ENCODE measurements around the gene ZNF618.

Gene ZNF618

GRCh38 chr9:113967380-113967779 lies 91.3 kb downstream of the ZNF618 start:
- H3K9me3 ChIP-seq (ENCODE audit: insufficient read depth, low read depth, low read length): no peaks in the 10 kb centered on the region
- no peak overlapping the region for H3K4me3 ChIP-seq (ENCODE audit: low read length, poor library complexity, severe bottlenecking)
- no peaks in the 10 kb centered on the region for H3F3A ChIP-seq (ENCODE audit: low read depth)
- H2AFZ ChIP-seq (ENCODE audit: low read length): no peak overlapping the region
- peaks cover 4% of the 10 kb centered on the region; the same call in 1 of the 2 replicates for H3K79me2 ChIP-seq (ENCODE audit: insufficient read depth, low read length)
- no peaks in the 10 kb centered on the region for H3K9me2 ChIP-seq (replicated peaks; ENCODE audit: low read depth, low read length)
- H3K4me2 ChIP-seq (ENCODE audit: low read depth, low read length, poor library complexity, severe bottlenecking): no peak overlapping the region
- no peak overlapping the region for H3K9ac ChIP-seq (ENCODE audit: low read depth, low read length, poor library complexity, severe bottlenecking)
- H3K36me3 ChIP-seq (ENCODE audit: insufficient read depth, low read length): peaks cover 29% of the 10 kb centered on the region; the same call in 1 of the 2 replicates
- peaks cover 6% of the 10 kb centered on the region for H4K20me1 ChIP-seq (ENCODE audit: insufficient read depth, low read length, poor library complexity, severe bottlenecking)
- TF ChIP-seq EZH2phosphoT487 (IDR thresholded peaks at IDR 0.05; ENCODE audit: borderline replicate concordance): no peak
- TF ChIP-seq, protein P1, sequence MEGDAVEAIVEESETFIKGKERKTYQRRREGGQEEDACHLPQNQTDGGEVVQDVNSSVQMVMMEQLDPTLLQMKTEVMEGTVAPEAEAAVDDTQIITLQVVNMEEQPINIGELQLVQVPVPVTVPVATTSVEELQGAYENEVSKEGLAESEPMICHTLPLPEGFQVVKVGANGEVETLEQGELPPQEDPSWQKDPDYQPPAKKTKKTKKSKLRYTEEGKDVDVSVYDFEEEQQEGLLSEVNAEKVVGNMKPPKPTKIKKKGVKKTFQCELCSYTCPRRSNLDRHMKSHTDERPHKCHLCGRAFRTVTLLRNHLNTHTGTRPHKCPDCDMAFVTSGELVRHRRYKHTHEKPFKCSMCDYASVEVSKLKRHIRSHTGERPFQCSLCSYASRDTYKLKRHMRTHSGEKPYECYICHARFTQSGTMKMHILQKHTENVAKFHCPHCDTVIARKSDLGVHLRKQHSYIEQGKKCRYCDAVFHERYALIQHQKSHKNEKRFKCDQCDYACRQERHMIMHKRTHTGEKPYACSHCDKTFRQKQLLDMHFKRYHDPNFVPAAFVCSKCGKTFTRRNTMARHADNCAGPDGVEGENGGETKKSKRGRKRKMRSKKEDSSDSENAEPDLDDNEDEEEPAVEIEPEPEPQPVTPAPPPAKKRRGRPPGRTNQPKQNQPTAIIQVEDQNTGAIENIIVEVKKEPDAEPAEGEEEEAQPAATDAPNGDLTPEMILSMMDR (conservative IDR thresholded peaks at IDR 0.05; ENCODE audit: low read length): no peak
- H3K4me1 ChIP-seq (ENCODE audit: insufficient read depth, low read length, poor library complexity, severe bottlenecking): no peaks in the 10 kb centered on the region
- no peaks in the 10 kb centered on the region for H3K27me3 ChIP-seq (ENCODE audit: insufficient read depth, low read length, poor library complexity, severe bottlenecking)

- H3K9me3 ChIP-seq (ENCODE audit: insufficient read depth, low read depth, low read length): no peaks in the 10 kb centered on the region
- peaks cover 29% of the 10 kb centered on the region; the same call in 1 of the 2 replicates for H3K36me3 ChIP-seq (ENCODE audit: insufficient read depth, low read length)
- H3K27me3 ChIP-seq (ENCODE audit: insufficient read depth, low read length, poor library complexity, severe bottlenecking): no peaks in the 10 kb centered on the region
- H3K9me2 ChIP-seq (replicated peaks; ENCODE audit: low read depth, low read length): no peaks in the 10 kb centered on the region
- H2AFZ ChIP-seq (ENCODE audit: low read length): no peak overlapping the region
- H3K4me2 ChIP-seq (ENCODE audit: low read depth, low read length, poor library complexity, severe bottlenecking): no peak overlapping the region
- TF ChIP-seq, protein P1 (conservative IDR thresholded peaks at IDR 0.05; ENCODE audit: low read length): no peak
- no peak for TF ChIP-seq EZH2phosphoT487 (IDR thresholded peaks at IDR 0.05; ENCODE audit: borderline replicate concordance)
- no peaks in the 10 kb centered on the region for H4K20me1 ChIP-seq (ENCODE audit: insufficient read depth, low read length, poor library complexity, severe bottlenecking)
- H3K79me2 ChIP-seq (ENCODE audit: insufficient read depth, low read length): peaks cover 4% of the 10 kb centered on the region; the same call in 1 of the 2 replicates
- no peak overlapping the region for H3K4me3 ChIP-seq (ENCODE audit: low read length, poor library complexity, severe bottlenecking)
- H3K4me1 ChIP-seq (ENCODE audit: insufficient read depth, low read length, poor library complexity, severe bottlenecking): no peaks in the 10 kb centered on the region
- no peaks in the 10 kb centered on the region for H3F3A ChIP-seq (ENCODE audit: low read depth)
- no peak overlapping the region for H3K9ac ChIP-seq (ENCODE audit: low read depth, low read length, poor library complexity, severe bottlenecking)
These were observed 93.2 kb downstream of the ZNF618 start for GRCh38 chr9:113969343-113969742.

GRCh38 chr9:113973226-113973625 lies 97.1 kb downstream of the ZNF618 start:
- Histone ChIP-seq H4K20me1 (ENCODE audit: insufficient read depth, low read length, poor library complexity, severe bottlenecking) (no peaks in the 10 kb centered on the region), H3K36me3 (ENCODE audit: insufficient read depth, low read length) (peaks cover 23% of the 10 kb centered on the region; the same call in 1 of the 2 replicates), H3K4me3 (ENCODE audit: low read length, poor library complexity, severe bottlenecking) (no peak overlapping the region), H3K9me2 (replicated peaks; ENCODE audit: low read depth, low read length) (no peaks in the 10 kb centered on the region), H2AFZ (ENCODE audit: low read length) (no peak overlapping the region), H3K9ac (ENCODE audit: low read depth, low read length, poor library complexity, severe bottlenecking) (no peak overlapping the region), H3K9me3 (ENCODE audit: insufficient read depth, low read depth, low read length) (no peaks in the 10 kb centered on the region), H3K4me1 (ENCODE audit: insufficient read depth, low read length, poor library complexity, severe bottlenecking) (no peaks in the 10 kb centered on the region), H3K79me2 (ENCODE audit: insufficient read depth, low read length) (peaks cover 7% of the 10 kb centered on the region; the same call in 1 of the 2 replicates), H3F3A (ENCODE audit: low read depth) (no peaks in the 10 kb centered on the region), H3K27me3 (ENCODE audit: insufficient read depth, low read length, poor library complexity, severe bottlenecking) (no peaks in the 10 kb centered on the region), H3K4me2 (ENCODE audit: low read depth, low read length, poor library complexity, severe bottlenecking) (no peak overlapping the region)
- no peak for TF ChIP-seq EZH2phosphoT487 (IDR thresholded peaks at IDR 0.05; ENCODE audit: borderline replicate concordance)
- TF ChIP-seq, protein P1 (conservative IDR thresholded peaks at IDR 0.05; ENCODE audit: low read length): no peak
